ENCODE data around the gene RPL23. TPM values are rescaled to one million over a fixed set of nuclear protein-coding genes. Genes with fewer than 3 reads are reported as not detected.

Gene RPL23
- total and polyA plus RNA-seq, 2 experiments from 2014 or later, result 877 to 4,267 TPM

- Histone ChIP-seq H3K4me2 (peak overlapping the region; percentile 82), H3K27me3 (ENCODE audit: insufficient read depth) (no peaks in the 10 kb centered on the region), H3K9me2 (ENCODE audit: insufficient read depth) (no peaks in the 10 kb centered on the region), H4K20me1 (replicated peaks; ENCODE audit: insufficient read depth) (no peaks in the 10 kb centered on the region; the same call in 1 of the 2 replicates), H2AFZ (no peak overlapping the region; the same call in 1 of the 2 replicates), H3K4me3 (peak overlapping the region; percentile 68), H3F3A (replicated peaks; ENCODE audit: low read depth) (0 out of 2 replicates have a peak, but pooled peaks cover 15% of the 10 kb centered on the region), H3K27ac (ENCODE audit: low read depth) (peak overlapping the region; percentile 98), H3K79me2 (replicated peaks; ENCODE audit: insufficient read depth) (peaks cover 29% of the 10 kb centered on the region), H3K4me1 (ENCODE audit: insufficient read depth) (no peaks in the 10 kb centered on the region; the same call in 1 of the 2 replicates), H3K36me3 (ENCODE audit: insufficient read depth) (no peaks in the 10 kb centered on the region)
- no peak for TF ChIP-seq EZH2phosphoT487 (IDR thresholded peaks at IDR 0.05; ENCODE audit: unreplicated experiment)
- TF ChIP-seq POLR2AphosphoS5 (IDR thresholded peaks at IDR 0.05; ENCODE audit: low read depth), result no peak
- TF ChIP-seq REST (IDR thresholded peaks at IDR 0.05; ENCODE audit: unreplicated experiment), result no peak
- no peak for TF ChIP-seq CREB1 (CRISPR knock-in tag; IDR thresholded peaks at IDR 0.05; ENCODE audit: low read depth)
- TF ChIP-seq CTCF (conservative IDR thresholded peaks at IDR 0.05; ENCODE audit: low read depth in 2 of 2), result no peak
- no peak for TF ChIP-seq ZNF114 (CRISPR knock-in tag; IDR thresholded peaks at IDR 0.05)
- TF ChIP-seq ZNF462 (CRISPR knock-in tag; IDR thresholded peaks at IDR 0.05), result no peak
- no peak for TF ChIP-seq ETS1 (IDR thresholded peaks at IDR 0.05)
- TF ChIP-seq EZH2 (IDR thresholded peaks at IDR 0.05; ENCODE audit: low read depth, unreplicated experiment), result no peak
- TF ChIP-seq NANOG (IDR thresholded peaks at IDR 0.05; ENCODE audit: borderline replicate concordance), result no peak
- TF ChIP-seq ZNF331 (CRISPR knock-in tag; IDR thresholded peaks at IDR 0.05; ENCODE audit: low read depth), result no peak
- no peak for TF ChIP-seq JUNB (IDR thresholded peaks at IDR 0.05; ENCODE audit: unreplicated experiment)
- TF ChIP-seq STAT1 (IDR thresholded peaks at IDR 0.05; ENCODE audit: unreplicated experiment), result no peak
- peak; percentile 10 for DNase-seq (ENCODE audit: low spot score)
- H3K4me1 Mint-ChIP-seq, result peaks cover 4% of the 10 kb centered on the region; the same call in 2 of the 3 replicates
- ATAC-seq, result no peak
- peaks cover 11% of the 10 kb centered on the region for H3K27me3 Mint-ChIP-seq (ENCODE audit: insufficient read depth, low read depth, poor library complexity)
- peaks cover 3% of the 10 kb centered on the region; the same call in 2 of the 3 replicates for H3K36me3 Mint-ChIP-seq (ENCODE audit: low read depth)
- H3K4me3 Mint-ChIP-seq, result peak overlapping the region; percentile 99
- peak overlapping the region; percentile 100 for H3K27ac Mint-ChIP-seq
- 0 out of 3 replicates have a peak, but pooled peaks cover 4% of the 10 kb centered on the region for H3K9me3 Mint-ChIP-seq
Measured at GRCh38 chr17:38825762-38826247, 27.7 kb downstream of the RPL23 start.

Measured in GM23338 (cell line).